Astrocyte of the spinal cord (primary cell): ENCODE measurements around the gene SETD4.

Source experiments
- DNase-seq: peaks from one replicate; pipeline ENCODE4 v3.0.0; 2011; ENCODE audit warnings: low read depth, low spot score
- H3K4me3 ChIP-seq: 2 replicates; pipeline ENCODE4 v1.5.1; 2011; ENCODE audit warnings: low read depth, mild to moderate bottlenecking, low read length, moderate library complexity
- in situ Hi-C: cut with HindIII; loops from 2 replicates; pipeline ENCODE4 v1.10.0; 2017; ENCODE audit warnings: low sequenced_read_pairs
- TF ChIP-seq, protein P1 (sequence below): IDR thresholded peaks from 2 replicates; pipeline ENCODE4 v1.5.1; 2012; ENCODE audit warnings: low read depth, mild to moderate bottlenecking, low read length, inconsistent platforms

The SETD4 gene

DNA sequence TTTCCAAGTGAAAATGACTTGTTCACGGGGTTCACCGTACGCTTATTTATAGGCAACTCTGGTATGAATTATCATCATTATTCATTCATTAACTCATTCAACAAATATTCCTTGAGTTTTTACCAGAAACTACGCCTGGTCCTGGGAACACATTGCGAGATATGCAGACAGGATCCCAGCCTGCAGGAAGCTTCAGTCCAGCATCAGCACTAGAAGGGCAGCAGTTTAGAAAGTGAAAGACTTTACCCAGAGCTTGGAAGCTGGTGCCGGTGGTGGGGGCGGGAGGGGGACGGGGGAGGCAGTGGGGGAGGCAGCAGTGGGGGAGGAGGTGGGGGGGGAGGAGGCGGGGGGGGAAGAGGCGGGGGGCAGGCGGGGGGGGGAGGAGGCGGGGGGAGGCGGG, 55.9 kb downstream of the SETD4 start:
- in situ Hi-C loops: no loop called here
- TF ChIP-seq, protein P1, sequence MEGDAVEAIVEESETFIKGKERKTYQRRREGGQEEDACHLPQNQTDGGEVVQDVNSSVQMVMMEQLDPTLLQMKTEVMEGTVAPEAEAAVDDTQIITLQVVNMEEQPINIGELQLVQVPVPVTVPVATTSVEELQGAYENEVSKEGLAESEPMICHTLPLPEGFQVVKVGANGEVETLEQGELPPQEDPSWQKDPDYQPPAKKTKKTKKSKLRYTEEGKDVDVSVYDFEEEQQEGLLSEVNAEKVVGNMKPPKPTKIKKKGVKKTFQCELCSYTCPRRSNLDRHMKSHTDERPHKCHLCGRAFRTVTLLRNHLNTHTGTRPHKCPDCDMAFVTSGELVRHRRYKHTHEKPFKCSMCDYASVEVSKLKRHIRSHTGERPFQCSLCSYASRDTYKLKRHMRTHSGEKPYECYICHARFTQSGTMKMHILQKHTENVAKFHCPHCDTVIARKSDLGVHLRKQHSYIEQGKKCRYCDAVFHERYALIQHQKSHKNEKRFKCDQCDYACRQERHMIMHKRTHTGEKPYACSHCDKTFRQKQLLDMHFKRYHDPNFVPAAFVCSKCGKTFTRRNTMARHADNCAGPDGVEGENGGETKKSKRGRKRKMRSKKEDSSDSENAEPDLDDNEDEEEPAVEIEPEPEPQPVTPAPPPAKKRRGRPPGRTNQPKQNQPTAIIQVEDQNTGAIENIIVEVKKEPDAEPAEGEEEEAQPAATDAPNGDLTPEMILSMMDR: no peak
- DNase-seq: no peak
- no peak overlapping the region for H3K4me3 ChIP-seq

DNA sequence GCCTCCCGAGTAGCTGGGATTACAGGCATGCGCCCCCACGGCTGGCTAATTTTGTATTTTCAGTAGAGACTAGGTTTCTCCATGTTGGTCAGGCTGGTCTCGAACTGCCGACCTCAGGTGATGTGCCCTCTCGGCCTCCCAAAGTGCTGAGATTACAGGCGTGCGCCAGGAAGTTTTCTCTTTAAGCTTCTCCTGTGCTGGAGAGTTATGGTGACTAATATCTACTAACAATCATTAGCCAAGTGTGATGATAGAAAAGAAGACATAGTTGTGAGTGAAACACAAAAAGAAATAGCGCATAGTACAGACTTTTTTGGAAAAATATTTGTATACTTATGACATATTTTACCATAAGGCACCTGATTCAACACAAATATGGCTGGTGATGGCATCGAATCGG, 56.5 kb downstream of the SETD4 start:
- H3K4me3 ChIP-seq: no peak overlapping the region
- TF ChIP-seq, protein P1: no peak
- DNase-seq: no peak
- in situ Hi-C loops: no loop called here

DNA sequence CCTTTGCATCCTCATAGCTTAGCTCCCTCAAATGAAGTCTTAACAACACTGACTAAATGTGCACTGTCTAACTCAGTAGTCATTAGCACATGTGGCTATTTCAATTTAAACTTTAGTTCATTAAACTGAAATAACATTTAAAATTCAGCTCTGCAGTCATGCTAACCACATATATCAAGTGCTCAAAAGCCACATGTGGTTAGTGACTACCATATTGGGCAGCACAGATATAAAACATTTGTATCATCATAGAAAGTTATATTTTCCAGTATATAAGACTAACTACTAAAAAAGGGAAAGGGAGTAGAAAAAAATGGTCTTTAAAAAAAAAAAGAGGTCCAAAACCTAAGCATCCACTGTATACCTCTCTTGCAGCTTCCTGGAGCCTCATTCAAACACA, 64.1 kb downstream of the SETD4 start:
- no peak for DNase-seq
- in situ Hi-C loops: no loop called here
- H3K4me3 ChIP-seq: no peak overlapping the region
- TF ChIP-seq, protein P1: no peak

DNA sequence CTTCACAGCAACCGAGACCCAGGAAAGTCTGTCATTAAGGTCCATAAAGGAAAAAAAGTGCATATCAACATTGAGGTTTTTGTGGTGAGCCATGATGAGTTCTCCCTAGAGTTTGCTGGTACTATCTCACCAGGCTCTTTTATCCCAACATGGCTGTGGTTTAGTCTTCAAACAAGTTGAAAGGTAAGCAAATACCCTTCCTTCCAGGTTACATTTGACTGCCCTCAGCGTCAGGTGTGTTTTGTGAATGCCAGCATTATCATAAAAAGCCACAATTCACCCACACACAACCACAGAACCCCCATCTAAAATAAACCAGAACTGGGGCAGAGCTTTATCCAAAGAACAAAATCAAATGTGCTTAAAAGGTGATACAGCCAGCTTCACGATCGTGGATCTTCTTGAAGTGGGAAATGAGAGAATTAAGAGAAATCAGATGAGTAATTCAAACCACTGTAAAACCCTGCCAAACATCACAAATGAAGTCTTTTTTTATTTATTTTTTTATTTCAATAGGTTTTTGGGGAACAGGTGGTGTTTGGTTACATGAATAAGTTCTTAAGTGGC, 64.7 kb downstream of the SETD4 start:
- in situ Hi-C loops: no loop called here
- no peak for DNase-seq
- TF ChIP-seq, protein P1: no peak
- H3K4me3 ChIP-seq: no peak overlapping the region

DNA sequence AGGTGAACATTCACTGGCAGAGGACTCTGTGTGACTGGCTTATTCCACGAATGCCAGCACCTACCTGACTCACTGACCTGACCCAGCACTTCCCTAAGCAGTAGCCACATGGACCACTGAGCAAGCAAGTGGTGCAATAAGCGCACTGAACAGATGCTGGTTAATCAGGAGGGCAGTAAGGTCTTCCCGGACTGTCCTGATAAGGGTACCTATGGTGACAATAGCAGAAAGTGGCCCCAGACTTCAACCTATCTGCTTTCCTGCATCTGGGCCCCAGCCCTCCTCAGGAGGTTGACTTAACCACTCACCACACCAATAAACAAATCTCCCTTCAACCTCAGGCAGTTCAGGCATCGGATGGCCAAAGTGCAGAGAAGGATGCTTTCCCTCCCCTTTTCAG, 65.7 kb downstream of the SETD4 start:
- TF ChIP-seq, protein P1: no peak

DNA sequence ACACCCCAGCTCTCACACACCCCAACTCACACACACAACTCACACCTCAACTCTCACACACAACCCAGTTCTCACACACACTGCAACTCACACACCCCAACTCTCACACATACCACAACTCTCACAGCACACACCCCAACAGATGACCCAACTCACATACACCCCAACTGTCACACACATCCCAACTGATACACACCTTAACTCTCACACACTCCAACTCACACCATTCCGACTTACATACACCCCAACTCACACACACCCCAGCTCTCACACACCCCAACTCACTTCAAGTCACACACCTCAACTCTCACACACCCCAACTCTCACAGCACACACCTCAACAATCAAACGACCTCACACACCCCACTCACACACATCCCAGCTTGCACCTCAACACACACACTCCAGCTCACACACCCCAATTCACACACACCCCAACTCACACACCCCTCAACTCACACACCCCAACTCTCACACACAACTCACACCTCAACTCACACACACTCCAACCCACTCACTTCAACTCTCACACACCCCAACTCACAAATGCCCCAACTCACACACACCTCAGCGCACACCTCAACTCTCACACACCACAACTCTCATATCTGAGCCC, 66.3 kb downstream of the SETD4 start:
- TF ChIP-seq, protein P1: no peak
- DNase-seq: no peak
- no peak overlapping the region for H3K4me3 ChIP-seq
- in situ Hi-C loops: no loop called here

More for the DNA sequence above, 65.7 kb downstream of the SETD4 start:
- in situ Hi-C loops: no loop called here
- no peak for DNase-seq
- no peak overlapping the region for H3K4me3 ChIP-seq
